K562 (cell line): ENCODE results near the gene SPTAN1. TPM values are rescaled to one million over a fixed set of nuclear protein-coding genes. Genes with fewer than 3 reads are reported as not detected.

Experiments
- ATAC-seq: fragments of 200-7000 bp; cut with Tn5 transposase; 3 replicates; pipeline ENCODE4 v1.9.1; 2020; ENCODE audit warnings: moderate library complexity
- BruUV-seq: library from RNA; stranded (reverse); fragments of 400-500 nt; replicated peaks from 2 replicates; lab custom pipeline; 2021; lab: Mats Ljungman, UMichigan
- CTCF ChIA-PET: fragments of 300-600 bp; formaldehyde crosslinking; extraction: SDS; loops from one replicate; lab custom pipeline; 2021; ENCODE audit warnings: low intra/inter-chr PET ratio; lab: Yijun Ruan, JAX
- POLR2A ChIA-PET: fragments of 300-600, 350-650 bp; sonication (Branson Sonifier 250); formaldehyde crosslinking; extraction: SDS; loops from one replicate; lab custom pipeline; 2021; ENCODE audit warnings: antibody characterized with exemption, inconsistent platforms; lab: Yijun Ruan, JAX
- DNase-seq, 4 experiments: peaks; one replicate each; pipeline versions ENCODE4 v3.0.0 to v3.0.0-alpha.2; 2011 to 2018; ENCODE audit warnings: low spot score in 3 of 4, mixed read lengths in 3 of 4; ENCODE audit errors: extremely low read depth in 1 of 4
- FAIRE-seq: peaks from 2 replicates; lab custom pipeline; 2011; peaks lifted over from hg19 to GRCh38; lab: Jason Lieb, UNC
- H2AFZ ChIP-seq: 2 replicates; pipeline ENCODE4 v1.6.0; 2011; ENCODE audit warnings: low read depth, low read length, control low read depth, inconsistent platforms
- H3K27ac ChIP-seq: fragments of 200-600 bp; 3 replicates; pipeline ENCODE4 v1.8.0; 2011; ENCODE audit warnings: low read depth, mild to moderate bottlenecking, control low read depth, inconsistent platforms, low read length, moderate library complexity, mixed read lengths; ENCODE audit errors: extremely low read depth
- H3K27me3 ChIP-seq, 2 experiments: fragments of 300-600 bp in 1 of 2; 2 replicates in 1 of 2; 3 replicates in 1 of 2; pipeline versions ENCODE4 v1.6.0 to v1.8.0; 2011; ENCODE audit warnings: inconsistent platforms in 2 of 2, low read length in 2 of 2, mild to moderate bottlenecking in 1 of 2, mixed read lengths in 1 of 2, moderate library complexity in 1 of 2; ENCODE audit not compliant: control insufficient read depth in 2 of 2, insufficient read depth in 2 of 2
- H3K36me3 ChIP-seq: fragments of 300-600 bp; 3 replicates; pipeline ENCODE4 v1.8.0; 2011; ENCODE audit warnings: mild to moderate bottlenecking, low read length, inconsistent platforms; ENCODE audit not compliant: control insufficient read depth, insufficient read depth
- H3K4me1 ChIP-seq, 2 experiments: fragments of 200-600 bp in 1 of 2; replicated peaks in 1 of 2; 2 replicates in 1 of 2; 3 replicates in 1 of 2; pipeline versions ENCODE4 v1.5.1 to v1.8.0; 2011; ENCODE audit warnings: inconsistent platforms in 2 of 2, low read length in 2 of 2, mild to moderate bottlenecking in 1 of 2, mixed read lengths in 1 of 2, moderate library complexity in 1 of 2; ENCODE audit not compliant: control insufficient read depth in 2 of 2, insufficient read depth in 2 of 2
- H3K4me2 ChIP-seq: 2 replicates; pipeline ENCODE4 v1.6.1; 2011; ENCODE audit warnings: low read length, control low read depth, inconsistent platforms, mixed read lengths; ENCODE audit not compliant: insufficient read depth
- H3K4me3 ChIP-seq: fragments of 200-600 bp; sonication (generic), shearing (Covaris generic); 2 replicates; pipeline ENCODE4 v1.5.1; 2016; ENCODE audit warnings: control low read depth, inconsistent platforms
- H3K79me2 ChIP-seq: fragments of 200-600 bp; 3 replicates; pipeline ENCODE4 v1.8.0; 2011; ENCODE audit warnings: low read length, inconsistent platforms; ENCODE audit not compliant: control insufficient read depth, insufficient read depth
- H3K9ac ChIP-seq, 2 experiments: 2 replicates each; pipeline versions ENCODE4 v1.6.0 to v1.6.1; 2011; ENCODE audit warnings: low read depth in 2 of 2, low read length in 2 of 2, control low read depth in 1 of 2, inconsistent platforms in 1 of 2, mild to moderate bottlenecking in 1 of 2, mixed read lengths in 1 of 2; ENCODE audit not compliant: insufficient read depth in 1 of 2
- H3K9me1 ChIP-seq: one replicate; pipeline ENCODE4 v1.6.0; 2011; ENCODE audit warnings: inconsistent platforms, mild to moderate bottlenecking, low read length, moderate library complexity; ENCODE audit not compliant: control insufficient read depth, insufficient read depth
- H3K9me3 ChIP-seq: replicated peaks from 2 replicates; pipeline ENCODE4 v1.5.1; 2011; ENCODE audit warnings: low read depth, low read length, inconsistent platforms; ENCODE audit not compliant: control insufficient read depth, insufficient read depth
- H4K20me1 ChIP-seq: replicated peaks from 2 replicates; pipeline ENCODE4 v1.6.1; 2011; ENCODE audit warnings: low read length, inconsistent platforms, mixed read lengths; ENCODE audit not compliant: control insufficient read depth, insufficient read depth
- COPS2 ChIP-seq: fragments of 450-650 bp; conservative IDR thresholded peaks from 2 replicates; pipeline ENCODE4 v1.6.1; 2016; ENCODE audit warnings: mild to moderate bottlenecking, moderate library complexity
- HOMEZ ChIP-seq: fragments of 250-450 bp; sonication (Bioruptor Pico); IDR thresholded peaks from 2 replicates; pipeline ENCODE4 v1.4.0; 2020; ENCODE audit warnings: mild to moderate bottlenecking, moderate library complexity
- HOXB6 ChIP-seq: fragments of 250-450 bp; sonication (Bioruptor Pico); IDR thresholded peaks from 2 replicates; pipeline ENCODE4 v1.5.1; 2022; ENCODE audit warnings: mild to moderate bottlenecking, borderline replicate concordance
- JUND ChIP-seq, 2 experiments: IDR thresholded peaks; 2 replicates in 1 of 2; 3 replicates in 1 of 2; pipeline ENCODE4 v1.6.1; 2011; ENCODE audit warnings: borderline replicate concordance in 2 of 2, low read depth in 2 of 2, low read length in 2 of 2, improper control_type of control experiment in 1 of 2, missing biosample characterization in 1 of 2, missing genetic modification characterization in 1 of 2, missing genetic modification reagents in 1 of 2
- PBX2 ChIP-seq, 2 experiments: IDR thresholded peaks in 1 of 2; conservative IDR thresholded peaks in 1 of 2; 2 replicates each; pipeline ENCODE4 v1.6.1; 2016; ENCODE audit warnings: low read depth in 2 of 2, mild to moderate bottlenecking in 1 of 2, missing compliant biosample characterization in 1 of 2, missing genetic modification characterization in 1 of 2, moderate library complexity in 1 of 2
- RBM34 ChIP-seq: fragments of 200-400 bp; formaldehyde crosslinking; IDR thresholded peaks from 2 replicates; pipeline ENCODE4 v1.6.1; 2018; ENCODE audit warnings: low read length, borderline replicate concordance; ENCODE audit not compliant: insufficient read depth
- SRSF7 ChIP-seq: fragments of 200-400 bp; formaldehyde crosslinking; optimal IDR thresholded peaks from 2 replicates; pipeline ENCODE3; 2017; ENCODE audit warnings: mild to moderate bottlenecking, low read depth, low read length
- ZNF274 ChIP-seq: IDR thresholded peaks from 2 replicates; pipeline ENCODE4 v1.6.1; 2011; ENCODE audit warnings: low read depth, mild to moderate bottlenecking, low read length, moderate library complexity, borderline replicate concordance
- ZNF57 ChIP-seq: fragments of 450-650 bp; formaldehyde crosslinking; IDR thresholded peaks from 2 replicates; pipeline ENCODE4 v1.4.0; 2020; ENCODE audit warnings: mild to moderate bottlenecking, moderate library complexity
- ZNF639 ChIP-seq, 2 experiments: fragments of 200-800 bp in 1 of 2; sonication (Bioruptor generic) in 1 of 2; sonication (generic) in 1 of 2; formaldehyde crosslinking in 1 of 2; IDR thresholded peaks in 1 of 2; conservative IDR thresholded peaks in 1 of 2; 2 replicates each; pipeline versions ENCODE4 v1.5.0 to v1.6.1; 2016 to 2020; ENCODE audit warnings: missing compliant biosample characterization in 1 of 2, missing genetic modification characterization in 1 of 2, missing genetic modification reagents in 1 of 2
- WGBS: fragments of 100-300 bp; shearing (Covaris generic); methylation state at CpG from one replicate; pipeline ENCODE4 v1.1.6; 2016; ENCODE audit warnings: low coverage, mixed read lengths; ENCODE audit not compliant: insufficient coverage; ENCODE audit errors: missing lambda C conversion rate; 5-methylcytosine and 5-hydroxymethylcytosine counted together
- in situ Hi-C: fragments of 300-500 bp; cut with MboI; formaldehyde crosslinking; loops from 4 replicates; pipeline ENCODE4 v1.15.0; 2018; ENCODE audit warnings: inconsistent platforms, mixed read lengths
- intact Hi-C: fragments of 100-400 bp; cut with micrococcal nuclease; formaldehyde crosslinking; loops from 2 replicates; pipeline ENCODE4 v1.14.2; 2022
- polyA plus RNA-seq, 8 experiments: library from polyadenylated mRNA; depleted of rRNA in 4 of 8; stranded (reverse) in 5 of 8; unstranded in 3 of 8; fragments of >200 nt; fragmentation: Nextera tagmentation in 2 of 8; fragmentation: Illumina TruSeq in 1 of 8; extraction: Ambion mirVana in 2 of 8; extraction: Trizol in 1 of 8; gene quantifications; 2 replicates each; pipeline versions ENCODE4 v1.2.1 to v1.2.3, GENCODE V29; 2011 to 2014; ENCODE audit warnings: inconsistent platforms in 1 of 8, missing spikeins in 1 of 8
- total RNA-seq, 7 experiments: library from RNA; depleted of rRNA in 6 of 7; stranded (reverse); fragments of >200 nt in 6 of 7; fragmentation: Illumina TruSeq in 2 of 7; extraction: Trizol in 2 of 7; gene quantifications; 2 replicates each; pipeline versions ENCODE4 v1.2.1 to v1.2.3, GENCODE V29; 2011 to 2021; ENCODE audit warnings: low replicate concordance in 1 of 7

Gene SPTAN1
- total and polyA plus RNA-seq, 9 of the 15 experiments (the other 6 are each of a cell fraction or from before 2014, with no cell fraction given): 1.5 to 13.5 (median 6.8) TPM

GRCh38 chr9:128565578-128565977 is 13.2 kb downstream of the SPTAN1 start:
- WGBS: 3% methylated on average over 4 of the region's 4 CpGs
- Histone ChIP-seq H3K9me1 (no peaks in the 10 kb centered on the region), H3K4me3 (no peak overlapping the region), H3K9ac (no peak overlapping the region), H3K9me3 (no peaks in the 10 kb centered on the region), H3K36me3 (no peaks in the 10 kb centered on the region), H4K20me1 (no peaks in the 10 kb centered on the region; the same call in 1 of the 2 replicates)
- BruUV-seq: no TSS peak
- CTCF ChIA-PET: no interaction called here
- ATAC-seq (no peak), DNase-seq (no peak)
- in situ Hi-C loops (no loop called here), intact Hi-C loops (no loop called here)
- TF ChIP-seq ZNF57 (CRISPR knock-in tag) (no peak), JUND (IDR thresholded peaks at IDR 0.05; ENCODE audit: borderline replicate concordance, low read depth, low read length) (no peak), JUND (tag; IDR thresholded peaks at IDR 0.05; ENCODE audit: borderline replicate concordance, low read depth, low read length) (no peak), COPS2 (no peak), RBM34 (no peak), ZNF639 (CRISPR knock-in tag; conservative IDR thresholded peaks at IDR 0.05 in 1 of 2, IDR thresholded peaks at IDR 0.05 in 1 of 2) (no peak), HOXB6 (CRISPR knock-in tag) (no peak), SRSF7 (no peak), HOMEZ (no peak), ZNF274 (no peak), PBX2 (CRISPR knock-in tag; IDR thresholded peaks at IDR 0.05; ENCODE audit: low read depth) (no peak), PBX2 (tag; conservative IDR thresholded peaks at IDR 0.05; ENCODE audit: low read depth) (no peak)
- TF ChIP-seq, all 486 proteins: peak for 0
- no peak overlapping the region for H3K27ac ChIP-seq
- no peaks in the 10 kb centered on the region; a peak in 1 of 5 replicates for H3K4me1 ChIP-seq
- no peak overlapping the region for H3K4me2 ChIP-seq
- POLR2A ChIA-PET: interaction anchor here (0.8 to 1.3 kb wide), 2 partner anchors 9 to 13 kb away, joined by 3 read pairs; no protein-coding TSS in a partner anchor
- peaks cover 0 to 17% of the 10 kb centered on the region in 2 experiments; a peak in 4 of 5 replicates for H3K27me3 ChIP-seq
- FAIRE-seq: no peak
- H2AFZ ChIP-seq: no peak overlapping the region
- H3K79me2 ChIP-seq: no peaks in the 10 kb centered on the region
